Measurements from ENCODE around the gene RNF38. TPM values are rescaled to one million over a fixed set of nuclear protein-coding genes. Genes with fewer than 3 reads are reported as not detected.

RNF38 gene
- total and polyA plus RNA-seq, 4 donors: 7.6 to 41.0 (median 25.6) TPM

GRCh38 chr9:36441966-36442365 is 41.9 kb upstream of the RNF38 start:
- peaks cover 0 to 12% (median under 1%) of the 10 kb centered on the region in 5 donors for H3K4me1 ChIP-seq (ENCODE audit: control insufficient read depth in 5 of 5, insufficient read depth in 5 of 5, low read length in 5 of 5)
- H3K4me3 ChIP-seq: no peak overlapping the region
- H3K9me3 ChIP-seq (ENCODE audit: control insufficient read depth in 4 of 4, insufficient read depth in 3 of 4, low read length in 3 of 4): no peaks in the 10 kb centered on the region
- no peak overlapping the region for H3K27ac ChIP-seq (ENCODE audit: low read depth in 1 of 2, low read length in 1 of 2)
- DNase-seq (no peak), ATAC-seq (ENCODE audit: insufficient read depth, low FRiP score) (no peak)
- no peaks in the 10 kb centered on the region for H3K36me3 ChIP-seq (ENCODE audit: control insufficient read depth in 4 of 4, insufficient read depth in 4 of 4, low read length in 4 of 4)
- TF ChIP-seq CTCF (IDR thresholded peaks at IDR 0.05; ENCODE audit: control extremely low read depth, extremely low read depth): no peak
- no peak overlapping the region for H3K9ac ChIP-seq (ENCODE audit: insufficient read depth in 1 of 2, low read length in 2 of 2)
- H3K27me3 ChIP-seq (ENCODE audit: control insufficient read depth in 3 of 3, insufficient read depth in 3 of 3, low read length in 2 of 3): no peaks in the 10 kb centered on the region
- WGBS, 2 donors: 11 to 26% methylated on average over 2 of the region's 2 CpGs

GRCh38 chr9:36438536-36439236 is 38.6 kb upstream of the RNF38 start:
- Histone ChIP-seq H3K9ac (ENCODE audit: insufficient read depth in 1 of 2, low read length in 2 of 2) (no peak overlapping the region), H3K27ac (ENCODE audit: low read depth in 1 of 2, low read length in 1 of 2) (no peak overlapping the region), H3K4me3 (no peak overlapping the region), H3K36me3 (ENCODE audit: control insufficient read depth in 4 of 4, insufficient read depth in 4 of 4, low read length in 4 of 4) (no peaks in the 10 kb centered on the region), H3K9me3 (ENCODE audit: control insufficient read depth in 4 of 4, insufficient read depth in 3 of 4, low read length in 3 of 4) (no peaks in the 10 kb centered on the region), H3K4me1 (ENCODE audit: control insufficient read depth in 5 of 5, insufficient read depth in 5 of 5, low read length in 5 of 5) (peaks cover 0 to 11% (median 2%) of the 10 kb centered on the region in 5 donors), H3K27me3 (ENCODE audit: control insufficient read depth in 3 of 3, insufficient read depth in 3 of 3, low read length in 2 of 3) (no peaks in the 10 kb centered on the region)
- no peak for TF ChIP-seq CTCF (IDR thresholded peaks at IDR 0.05; ENCODE audit: control extremely low read depth, extremely low read depth)
- ATAC-seq (ENCODE audit: insufficient read depth, low FRiP score) (no peak), DNase-seq (no peak)
- 82 to 87% methylated on average over 3 of the region's 3 CpGs for WGBS, 2 donors

- no peaks in the 10 kb centered on the region for H3K9me3 ChIP-seq (ENCODE audit: control insufficient read depth in 4 of 4, insufficient read depth in 3 of 4, low read length in 3 of 4)
- peak overlapping the region in 1 of 2 donors; percentile 32 for H3K9ac ChIP-seq (ENCODE audit: insufficient read depth in 1 of 2, low read length in 2 of 2)
- no peaks in the 10 kb centered on the region for H3K27me3 ChIP-seq (ENCODE audit: control insufficient read depth in 3 of 3, insufficient read depth in 3 of 3, low read length in 2 of 3)
- no peak for TF ChIP-seq CTCF (IDR thresholded peaks at IDR 0.05; ENCODE audit: control extremely low read depth, extremely low read depth)
- WGBS, 2 donors: 66 to 85% methylated on average over 3 of the region's 3 CpGs
- ATAC-seq (ENCODE audit: insufficient read depth, low FRiP score) (no peak), DNase-seq (no peak)
- H3K36me3 ChIP-seq (ENCODE audit: control insufficient read depth in 4 of 4, insufficient read depth in 4 of 4, low read length in 4 of 4): no peaks in the 10 kb centered on the region
- H3K4me1 ChIP-seq (ENCODE audit: control insufficient read depth in 5 of 5, insufficient read depth in 5 of 5, low read length in 5 of 5): peaks cover 0 to 8% (median 2%) of the 10 kb centered on the region in 5 donors
- no peak overlapping the region for H3K27ac ChIP-seq (ENCODE audit: low read depth in 1 of 2, low read length in 1 of 2)
- H3K4me3 ChIP-seq: no peak overlapping the region
Observed at GRCh38 chr9:36437790-36438189, 37.7 kb upstream of the RNF38 start.

Measured in lung (tissue), 12 donors.